IPS DF 4.7 (cell line): ENCODE results near the gene FAM169A.
A peak's percentile ranks its signal among the peaks of the same experiment; 100 is the strongest.
"Not testable (repeated sequence)": the region's sequence is repeated elsewhere in the genome, so short reads cannot be mapped to it uniquely, and the experiment has no call there.

Source experiments
- DNase-seq: peaks from one replicate; pipeline ENCODE4 v3.0.0-alpha.2; 2013; ENCODE audit warnings: low spot score; ENCODE audit errors: extremely low read depth

FAM169A gene

GRCh38 chr5:74869414-74869813 lies 3.2 kb upstream of the FAM169A start:
- not testable (repeated sequence) for DNase-seq

GRCh38 chr5:74866596-74867162 lies 492 bp upstream of the FAM169A start:
- DNase-seq = peak; percentile 75

GRCh38 chr5:74865256-74865803 lies 857 bp downstream of the FAM169A start:
- DNase-seq = no peak

- no peak for DNase-seq
Measured at GRCh38 chr5:74864823-74865222, 1.4 kb downstream of the FAM169A start.

- DNase-seq = no peak
Measured at GRCh38 chr5:74863726-74864125, 2.5 kb downstream of the FAM169A start.

- DNase-seq = no peak
Measured at GRCh38 chr5:74862221-74862620, 4.0 kb downstream of the FAM169A start.

- not testable (repeated sequence) for DNase-seq
Measured at GRCh38 chr5:74856975-74857374, 9.2 kb downstream of the FAM169A start.

GRCh38 chr5:74853256-74853655 lies 12.9 kb downstream of the FAM169A start:
- no peak for DNase-seq

- DNase-seq = no peak
Measured at GRCh38 chr5:74851684-74852353, 14.4 kb downstream of the FAM169A start.

- no peak for DNase-seq
Measured at GRCh38 chr5:74850789-74851425, 15.3 kb downstream of the FAM169A start.

- no peak for DNase-seq
Measured at GRCh38 chr5:74850030-74850429, 16.2 kb downstream of the FAM169A start.

- no peak for DNase-seq
Measured at GRCh38 chr5:74848553-74849025, 17.6 kb downstream of the FAM169A start.

- DNase-seq = no peak
Measured at GRCh38 chr5:74839229-74839628, 27.0 kb downstream of the FAM169A start.

- DNase-seq = no peak
Measured at GRCh38 chr5:74838262-74838661, 27.9 kb downstream of the FAM169A start.

- DNase-seq = no peak
Measured at GRCh38 chr5:74837115-74837514, 29.1 kb downstream of the FAM169A start.

GRCh38 chr5:74833537-74834266 lies 32.5 kb downstream of the FAM169A start:
- no peak for DNase-seq

GRCh38 chr5:74829413-74829812 lies 36.8 kb downstream of the FAM169A start:
- no peak for DNase-seq

- DNase-seq = no peak
Measured at GRCh38 chr5:74822288-74822687, 43.9 kb downstream of the FAM169A start.

- peak; percentile 78 for DNase-seq
Measured at GRCh38 chr5:74816875-74817274, 49.3 kb downstream of the FAM169A start.

GRCh38 chr5:74810915-74811314 lies 55.3 kb downstream of the FAM169A start:
- DNase-seq = no peak

- DNase-seq = no peak
Measured at GRCh38 chr5:74801941-74802340, 64.2 kb downstream of the FAM169A start.

GRCh38 chr5:74801197-74801596 lies 65.0 kb downstream of the FAM169A start:
- no peak for DNase-seq
